ENCODE measurements around the gene UGT2B10.
"Not testable (repeated sequence)": the region's sequence is repeated elsewhere in the genome, so short reads cannot be mapped to it uniquely, and the experiment has no call there.

Gene UGT2B10
- total RNA-seq, result 0 reads per million in 2 donors

- DNase-seq, result not testable (repeated sequence)
These were observed at the start of gene UGT2B10 for GRCh38 chr4:68815617-68816409. TSS of gene UGT2B10 (plus strand) at chr4:68815994. CDS start at chr4:68816020, 26 bp downstream.

GRCh38 chr4:68771836-68772235 is 44.0 kb upstream of the UGT2B10 start:
- DNase-seq, result not testable (repeated sequence)

- DNase-seq, result no peak
These were observed 42.1 kb upstream of the UGT2B10 start for GRCh38 chr4:68773699-68774098.

DNA sequence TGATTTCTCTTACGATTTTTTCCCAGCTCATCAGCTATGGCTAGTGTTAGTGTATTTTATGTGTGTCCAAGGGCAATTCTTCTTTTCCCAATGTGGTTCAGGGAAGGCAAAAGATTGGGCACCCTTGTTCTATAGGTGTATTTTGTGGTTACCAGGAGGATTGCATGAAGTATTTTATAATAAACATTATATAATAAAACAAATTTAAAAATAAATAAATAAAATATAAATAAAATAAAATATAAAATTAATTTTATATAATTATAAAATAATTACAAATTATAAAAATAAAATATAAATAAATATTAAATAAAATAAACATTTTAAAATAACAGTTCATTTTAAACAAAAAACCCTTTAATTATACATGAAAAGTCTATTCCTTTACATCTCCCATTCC is 35.6 kb upstream of the UGT2B10 start:
- no peak for DNase-seq

DNA sequence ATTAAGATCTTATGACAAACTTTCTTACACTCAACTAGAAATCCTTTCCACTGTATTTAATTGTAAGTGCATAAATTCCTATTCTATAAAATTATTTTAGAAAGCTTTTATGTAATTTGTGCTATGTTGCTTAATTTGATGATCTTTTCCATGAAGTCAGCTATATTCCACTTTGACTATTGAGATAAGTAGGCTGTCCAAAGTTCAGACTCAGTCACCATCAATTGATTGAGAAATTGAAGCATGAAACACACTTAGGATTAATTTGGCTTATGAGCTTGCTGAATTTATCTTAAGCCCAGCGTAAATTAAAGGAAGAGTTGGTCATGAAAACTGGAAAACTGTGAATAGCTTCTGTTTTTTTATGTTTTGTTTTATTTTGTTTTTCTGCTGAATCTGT is 18.7 kb upstream of the UGT2B10 start:
- DNase-seq, result no peak

- no peak for DNase-seq
These were observed 18.2 kb upstream of the UGT2B10 start for GRCh38 chr4:68797618-68798017.

GRCh38 chr4:68803013-68803412 is 12.8 kb upstream of the UGT2B10 start:
- no peak for DNase-seq

DNA sequence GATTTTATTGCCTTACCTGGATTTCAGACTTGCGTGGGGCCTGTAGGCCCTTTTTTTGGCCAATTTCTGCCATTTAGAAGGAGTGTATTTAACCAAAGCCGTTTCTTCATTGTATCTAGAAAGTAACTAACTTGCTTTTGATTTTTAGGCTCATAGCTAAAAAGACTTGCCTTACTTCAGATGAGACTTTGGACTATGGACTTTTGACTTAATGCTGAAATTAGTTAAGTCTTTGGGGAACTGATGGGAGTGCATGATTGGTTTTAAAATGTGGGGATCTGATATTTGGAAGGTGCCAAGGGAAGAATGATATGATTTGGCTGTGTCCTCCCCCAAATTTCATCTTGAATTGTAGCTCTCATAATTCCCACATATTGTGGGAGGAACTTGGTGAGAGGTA is 7.7 kb upstream of the UGT2B10 start:
- no peak for DNase-seq

DNA sequence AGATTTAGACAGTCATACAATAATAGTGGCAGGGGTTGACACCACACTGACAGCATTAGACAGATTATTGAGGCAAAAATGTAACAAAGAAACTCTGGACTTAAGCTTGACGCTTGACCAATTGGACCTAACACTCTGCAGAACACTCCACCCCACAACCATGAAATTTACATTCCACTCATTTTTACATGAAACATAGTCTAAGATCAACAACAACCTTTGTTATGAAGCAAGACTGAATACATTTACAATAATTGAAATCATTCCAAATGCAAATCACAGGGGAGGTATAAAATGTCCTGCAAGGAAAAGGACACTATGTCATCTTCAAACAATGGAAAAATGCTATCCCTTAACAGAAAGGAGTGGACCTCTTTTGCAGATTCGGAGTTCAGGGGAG is 4.9 kb upstream of the UGT2B10 start:
- no peak for DNase-seq

DNA sequence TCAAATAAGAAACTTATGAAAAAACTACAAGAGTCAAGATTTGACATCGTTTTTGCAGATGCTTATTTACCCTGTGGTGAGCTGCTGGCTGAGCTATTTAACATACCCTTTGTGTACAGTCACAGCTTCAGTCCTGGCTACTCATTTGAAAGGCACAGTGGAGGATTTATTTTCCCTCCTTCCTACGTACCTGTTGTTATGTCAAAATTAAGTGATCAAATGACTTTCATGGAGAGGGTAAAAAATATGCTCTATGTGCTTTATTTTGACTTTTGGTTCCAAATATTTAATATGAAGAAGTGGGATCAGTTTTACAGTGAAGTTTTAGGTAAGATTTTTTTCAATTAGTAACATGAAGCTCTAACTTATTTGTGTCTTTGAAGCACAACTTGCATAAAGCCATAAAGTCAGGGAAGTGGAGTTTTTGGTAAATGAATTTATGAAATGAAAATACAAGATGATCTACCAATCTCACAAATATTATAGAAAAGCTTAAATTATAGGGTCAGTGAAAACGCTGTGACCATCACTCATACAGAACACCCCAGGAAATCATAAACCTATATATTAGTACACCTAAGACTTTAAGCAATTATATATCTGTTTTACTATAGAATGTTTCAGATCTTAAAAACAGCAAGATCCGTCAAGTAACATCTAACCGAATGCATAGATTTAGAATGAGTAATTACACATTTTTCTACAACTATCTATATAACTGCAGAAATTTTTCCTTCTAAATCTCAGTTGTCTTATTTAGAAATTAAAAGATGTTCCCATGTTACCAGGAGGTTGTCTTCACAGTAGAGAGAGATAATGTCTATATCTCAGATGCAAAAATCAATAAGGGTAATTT is 844 bp downstream of the UGT2B10 start:
- not testable (repeated sequence) for DNase-seq

DNA sequence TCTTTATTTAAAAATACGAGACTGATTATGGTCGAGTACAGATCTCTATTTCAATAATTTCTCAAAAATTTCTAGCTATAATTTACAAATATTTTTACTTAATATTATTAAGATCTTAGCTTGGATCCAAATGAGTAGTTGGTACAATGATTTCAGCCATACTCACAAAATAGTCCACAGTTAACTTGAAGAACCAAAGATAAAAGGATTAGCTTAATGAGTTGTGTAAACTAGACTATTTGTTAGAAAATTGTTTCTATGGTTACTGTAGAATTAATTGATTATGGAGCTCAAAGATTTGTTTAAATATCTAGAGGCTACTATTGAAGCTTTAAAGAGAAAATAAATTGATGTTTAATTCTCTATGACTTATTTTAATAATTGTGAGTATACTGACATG is 1.6 kb downstream of the UGT2B10 start:
- no peak for DNase-seq

GRCh38 chr4:68818030-68818462 is 2.3 kb downstream of the UGT2B10 start:
- not testable (repeated sequence) for DNase-seq

- DNase-seq, result no peak
These were observed 15.8 kb downstream of the UGT2B10 start for GRCh38 chr4:68831642-68832041.

DNA sequence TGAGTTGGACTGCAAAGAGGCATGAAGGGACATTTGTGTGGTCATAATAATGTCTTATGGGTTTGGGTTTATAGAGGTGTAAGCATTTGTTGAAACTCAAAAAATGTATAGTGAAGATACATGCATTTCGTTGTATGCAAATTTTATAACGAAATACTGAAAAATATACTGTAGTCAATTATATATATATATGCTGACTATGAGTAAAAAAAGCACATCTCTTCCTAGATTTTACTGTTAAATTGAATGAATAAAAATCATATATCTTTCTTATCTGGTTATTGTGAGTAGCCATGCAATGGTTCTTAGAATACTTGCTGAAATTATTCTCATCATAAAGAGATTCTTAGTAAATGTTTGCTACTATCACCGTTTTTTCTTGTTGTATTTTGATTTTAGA is 34.5 kb downstream of the UGT2B10 start:
- no peak for DNase-seq

DNA sequence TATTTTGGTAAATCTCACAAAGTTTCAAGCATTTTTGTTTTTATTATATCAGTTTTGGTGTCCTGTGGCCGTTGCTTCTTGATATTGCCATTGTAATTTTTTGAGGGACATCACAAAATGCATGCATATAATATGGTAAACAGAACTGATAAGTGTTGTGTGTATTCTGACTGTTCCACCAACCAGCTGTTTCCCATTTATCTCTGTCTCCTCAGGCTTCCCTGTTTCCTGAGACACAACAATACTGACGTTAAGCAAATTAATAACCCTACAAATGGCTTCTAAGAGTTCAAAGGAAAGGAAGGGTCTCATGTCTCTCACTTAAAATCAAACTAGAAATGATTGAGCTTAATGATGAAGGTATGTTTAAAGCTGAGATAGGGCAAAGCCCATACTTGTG is 40.0 kb downstream of the UGT2B10 start:
- no peak for DNase-seq

- no peak for DNase-seq
These were observed 42.2 kb downstream of the UGT2B10 start for GRCh38 chr4:68858039-68858438.

GRCh38 chr4:68859655-68860054 is 43.9 kb downstream of the UGT2B10 start:
- no peak for DNase-seq

- no peak for DNase-seq
These were observed 45.3 kb downstream of the UGT2B10 start for GRCh38 chr4:68861057-68861456.

GRCh38 chr4:68864438-68865187 is 48.8 kb downstream of the UGT2B10 start:
- DNase-seq, result no peak

- no peak for DNase-seq
These were observed 49.4 kb downstream of the UGT2B10 start for GRCh38 chr4:68865188-68865638.

GRCh38 chr4:68865760-68866159 is 50.0 kb downstream of the UGT2B10 start:
- DNase-seq, result no peak

- no peak for DNase-seq
These were observed 53.5 kb downstream of the UGT2B10 start for GRCh38 chr4:68869274-68869773.
